SJSA1 (cell line): ENCODE results near the gene SPATS2L. TPM values are rescaled to one million over a fixed set of nuclear protein-coding genes. Genes with fewer than 3 reads are reported as not detected.

ENCODE experiments used
- DNase-seq, 2 experiments: peaks; one replicate each; pipeline ENCODE4 v3.0.0-alpha.2; 2015 to 2020; ENCODE audit warnings: low spot score in 2 of 2, low read depth in 1 of 2
- H3K27ac ChIP-seq: fragments of 250-450 bp; sonication (Bioruptor Pico); 2 replicates; pipeline ENCODE4 v1.5.1; 2020; ENCODE audit warnings: mild to moderate bottlenecking, moderate library complexity
- H3K27me3 ChIP-seq: fragments of 250-450 bp; sonication (Bioruptor Pico); replicated peaks from 2 replicates; pipeline ENCODE4 v1.5.1; 2020; ENCODE audit warnings: mild to moderate bottlenecking, moderate library complexity
- H3K36me3 ChIP-seq: fragments of 250-450 bp; sonication (Bioruptor Pico); 2 replicates; pipeline ENCODE4 v1.5.1; 2020; ENCODE audit warnings: mild to moderate bottlenecking
- H3K4me1 ChIP-seq: fragments of 250-450 bp; sonication (Bioruptor Pico); replicated peaks from 2 replicates; pipeline ENCODE4 v1.6.1; 2021; ENCODE audit warnings: mild to moderate bottlenecking
- H3K4me3 ChIP-seq: fragments of 250-450 bp; sonication (Bioruptor Pico); 2 replicates; pipeline ENCODE4 v1.5.1; 2020; ENCODE audit warnings: mild to moderate bottlenecking
- H3K9me3 ChIP-seq: fragments of 250-450 bp; sonication (Bioruptor Pico); replicated peaks from 2 replicates; pipeline ENCODE4 v1.5.1; 2020; ENCODE audit warnings: mild to moderate bottlenecking
- total RNA-seq: library from RNA; depleted of rRNA; stranded (reverse); fragments of >200 nt; shearing (Covaris generic); gene quantifications from 2 replicates; pipeline ENCODE4 v1.2.3, GENCODE V29; 2014

Gene SPATS2L
- total RNA-seq, 1 experiment from 2014 or later: 149 TPM

DNA sequence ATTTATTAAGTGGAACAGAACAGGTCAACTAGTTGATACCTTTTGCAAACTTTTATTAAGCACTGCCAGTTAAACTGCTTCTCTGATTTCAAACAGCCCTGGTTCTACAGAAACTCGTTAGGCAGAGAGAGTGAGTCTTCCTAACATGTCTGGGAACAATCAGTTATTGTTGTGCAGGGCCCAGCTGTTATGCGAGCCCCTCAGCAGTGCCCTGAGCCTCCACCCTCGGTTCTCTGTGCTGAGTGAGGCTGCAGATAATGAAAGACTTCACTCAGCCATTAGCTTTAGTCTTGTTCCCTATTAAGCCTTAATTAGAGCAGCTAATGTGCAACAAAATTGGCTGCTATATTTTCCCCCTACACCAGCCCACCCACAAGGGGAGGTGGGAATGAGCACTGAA is 163.7 kb downstream of the SPATS2L start:
- peaks cover 86% of the 10 kb centered on the region for H3K36me3 ChIP-seq
- H3K27ac ChIP-seq: no peak overlapping the region
- H3K4me1 ChIP-seq: no peaks in the 10 kb centered on the region

GRCh38 chr2:200471324-200471848 is 164.9 kb downstream of the SPATS2L start:
- H3K27me3 ChIP-seq: no peaks in the 10 kb centered on the region
- no peak for DNase-seq
- no peak overlapping the region for H3K4me3 ChIP-seq
- no peak overlapping the region for H3K27ac ChIP-seq
- H3K4me1 ChIP-seq: no peaks in the 10 kb centered on the region
- peaks cover 89% of the 10 kb centered on the region for H3K36me3 ChIP-seq
- H3K9me3 ChIP-seq: no peaks in the 10 kb centered on the region

More for the DNA sequence above, 163.7 kb downstream of the SPATS2L start:
- DNase-seq: no peak
- Histone ChIP-seq H3K9me3 (no peaks in the 10 kb centered on the region), H3K4me3 (no peak overlapping the region), H3K27me3 (no peaks in the 10 kb centered on the region)

DNA sequence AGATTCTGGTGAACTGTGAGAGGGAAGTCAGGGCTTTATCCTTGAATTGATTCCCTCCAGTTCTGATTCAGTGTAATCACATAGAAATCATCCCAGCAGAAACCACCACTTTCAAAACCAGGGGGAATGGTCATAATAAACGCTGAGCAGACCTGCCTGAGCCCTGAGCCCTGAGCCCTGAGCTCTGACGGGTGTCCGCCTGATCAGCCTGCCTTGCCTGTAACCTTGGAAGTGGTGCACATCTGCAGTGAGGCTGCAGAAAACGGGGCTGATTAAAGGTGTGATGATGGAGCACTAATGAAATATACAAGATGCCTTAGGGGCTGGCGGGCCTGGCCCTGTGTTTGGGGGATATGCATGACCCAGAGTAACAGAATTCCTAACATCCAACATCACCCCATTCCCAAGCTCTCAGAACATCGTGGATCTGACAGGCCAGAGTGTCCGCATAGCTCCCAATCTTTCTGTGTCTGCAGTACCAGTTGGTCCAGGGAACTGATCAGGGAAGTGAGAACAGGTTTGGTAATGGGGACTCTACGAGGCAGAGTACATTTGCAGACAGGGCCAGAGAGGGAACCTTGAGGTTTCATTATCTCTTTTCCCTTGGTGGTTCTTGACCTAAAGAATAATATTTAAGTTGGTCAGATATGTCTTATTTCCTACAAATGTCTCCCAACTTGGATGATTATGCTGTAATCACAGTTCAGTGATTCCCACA is 165.6 kb downstream of the SPATS2L start:
- Histone ChIP-seq H3K4me3 (no peak overlapping the region), H3K36me3 (peaks cover 89% of the 10 kb centered on the region), H3K4me1 (no peaks in the 10 kb centered on the region), H3K9me3 (no peaks in the 10 kb centered on the region), H3K27me3 (no peaks in the 10 kb centered on the region), H3K27ac (no peak overlapping the region)
- no peak for DNase-seq

GRCh38 chr2:200472853-200473464 is 166.5 kb downstream of the SPATS2L start:
- peaks cover 87% of the 10 kb centered on the region for H3K36me3 ChIP-seq
- H3K27ac ChIP-seq: no peak overlapping the region
- H3K27me3 ChIP-seq: no peaks in the 10 kb centered on the region
- no peak for DNase-seq
- H3K4me3 ChIP-seq: no peak overlapping the region
- H3K4me1 ChIP-seq: no peaks in the 10 kb centered on the region
- H3K9me3 ChIP-seq: no peaks in the 10 kb centered on the region

- Histone ChIP-seq H3K4me3 (no peak overlapping the region), H3K36me3 (peaks cover 71% of the 10 kb centered on the region), H3K4me1 (peaks cover 9% of the 10 kb centered on the region), H3K27me3 (no peaks in the 10 kb centered on the region), H3K27ac (no peak overlapping the region), H3K9me3 (no peaks in the 10 kb centered on the region)
- no peak for DNase-seq
Observed at GRCh38 chr2:200475795-200476194, 169.3 kb downstream of the SPATS2L start.

- Histone ChIP-seq H3K4me1 (peaks cover 14% of the 10 kb centered on the region), H3K4me3 (no peak overlapping the region), H3K36me3 (peaks cover 64% of the 10 kb centered on the region), H3K27me3 (no peaks in the 10 kb centered on the region), H3K27ac (no peak overlapping the region), H3K9me3 (no peaks in the 10 kb centered on the region)
- no peak for DNase-seq
Observed at GRCh38 chr2:200476836-200477235, 170.3 kb downstream of the SPATS2L start.

GRCh38 chr2:200477667-200478131 is 171.2 kb downstream of the SPATS2L start:
- H3K4me1 ChIP-seq: peaks cover 14% of the 10 kb centered on the region
- peaks cover 57% of the 10 kb centered on the region for H3K36me3 ChIP-seq
- H3K27me3 ChIP-seq: no peaks in the 10 kb centered on the region
- no peak for DNase-seq
- H3K27ac ChIP-seq: no peak overlapping the region
- H3K4me3 ChIP-seq: no peak overlapping the region
- H3K9me3 ChIP-seq: no peaks in the 10 kb centered on the region

GRCh38 chr2:200479692-200480265 is 173.3 kb downstream of the SPATS2L start:
- Histone ChIP-seq H3K27me3 (no peaks in the 10 kb centered on the region), H3K36me3 (peaks cover 49% of the 10 kb centered on the region), H3K9me3 (no peaks in the 10 kb centered on the region), H3K4me1 (peaks cover 14% of the 10 kb centered on the region), H3K4me3 (no peak overlapping the region), H3K27ac (no peak overlapping the region)
- DNase-seq: no peak

GRCh38 chr2:200482194-200482593 is 175.7 kb downstream of the SPATS2L start:
- DNase-seq: no peak
- H3K9me3 ChIP-seq: no peaks in the 10 kb centered on the region
- no peaks in the 10 kb centered on the region for H3K27me3 ChIP-seq
- H3K4me3 ChIP-seq: no peak overlapping the region
- peaks cover 14% of the 10 kb centered on the region for H3K4me1 ChIP-seq
- no peak overlapping the region for H3K27ac ChIP-seq
- peaks cover 25% of the 10 kb centered on the region for H3K36me3 ChIP-seq

DNA sequence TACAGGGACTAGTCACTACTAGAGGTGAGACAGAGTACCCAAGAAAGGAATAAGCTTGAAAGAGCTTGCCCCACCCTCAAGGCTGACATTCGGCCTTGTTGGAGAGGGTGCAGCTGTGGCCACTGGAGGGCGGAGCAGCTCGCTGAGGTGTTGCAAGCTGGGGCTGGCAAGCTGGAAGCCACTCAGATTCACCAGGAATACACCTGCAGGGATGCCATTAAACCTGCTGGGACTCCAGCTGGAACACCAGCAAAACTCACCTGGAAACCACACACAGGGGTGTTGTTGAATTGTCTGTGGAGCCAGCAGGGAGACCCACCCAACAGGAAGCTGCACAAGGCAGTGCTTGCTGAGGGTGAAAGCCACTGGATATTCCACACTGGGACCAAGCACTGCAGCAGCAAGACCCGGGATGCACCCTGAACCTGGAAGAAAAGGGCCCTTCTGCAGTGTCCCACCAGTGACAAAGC is 177.3 kb downstream of the SPATS2L start:
- peaks cover 11% of the 10 kb centered on the region for H3K36me3 ChIP-seq
- H3K27me3 ChIP-seq: no peaks in the 10 kb centered on the region
- H3K9me3 ChIP-seq: no peaks in the 10 kb centered on the region
- H3K4me3 ChIP-seq: no peak overlapping the region
- no peak overlapping the region for H3K27ac ChIP-seq
- peaks cover 14% of the 10 kb centered on the region for H3K4me1 ChIP-seq
- DNase-seq: no peak

GRCh38 chr2:200484934-200485333 is 178.4 kb downstream of the SPATS2L start:
- Histone ChIP-seq H3K36me3 (peaks cover 8% of the 10 kb centered on the region), H3K9me3 (no peaks in the 10 kb centered on the region), H3K4me3 (no peak overlapping the region), H3K4me1 (peaks cover 4% of the 10 kb centered on the region), H3K27ac (no peak overlapping the region), H3K27me3 (no peaks in the 10 kb centered on the region)
- DNase-seq: no peak

- Histone ChIP-seq H3K4me1 (no peaks in the 10 kb centered on the region), H3K27ac (no peak overlapping the region)
- DNase-seq: no peak
Observed at GRCh38 chr2:200486529-200486928, 180.0 kb downstream of the SPATS2L start.

GRCh38 chr2:200488169-200488568 is 181.7 kb downstream of the SPATS2L start:
- Histone ChIP-seq H3K36me3 (peaks cover 13% of the 10 kb centered on the region), H3K27me3 (no peaks in the 10 kb centered on the region), H3K27ac (no peak overlapping the region), H3K4me3 (no peak overlapping the region), H3K4me1 (no peaks in the 10 kb centered on the region), H3K9me3 (no peaks in the 10 kb centered on the region)
- DNase-seq: no peak

More at GRCh38 chr2:200486529-200486928, 180.0 kb downstream of the SPATS2L start:
- Histone ChIP-seq H3K9me3 (no peaks in the 10 kb centered on the region), H3K4me3 (no peak overlapping the region), H3K27me3 (no peaks in the 10 kb centered on the region), H3K36me3 (peaks cover 12% of the 10 kb centered on the region)

DNA sequence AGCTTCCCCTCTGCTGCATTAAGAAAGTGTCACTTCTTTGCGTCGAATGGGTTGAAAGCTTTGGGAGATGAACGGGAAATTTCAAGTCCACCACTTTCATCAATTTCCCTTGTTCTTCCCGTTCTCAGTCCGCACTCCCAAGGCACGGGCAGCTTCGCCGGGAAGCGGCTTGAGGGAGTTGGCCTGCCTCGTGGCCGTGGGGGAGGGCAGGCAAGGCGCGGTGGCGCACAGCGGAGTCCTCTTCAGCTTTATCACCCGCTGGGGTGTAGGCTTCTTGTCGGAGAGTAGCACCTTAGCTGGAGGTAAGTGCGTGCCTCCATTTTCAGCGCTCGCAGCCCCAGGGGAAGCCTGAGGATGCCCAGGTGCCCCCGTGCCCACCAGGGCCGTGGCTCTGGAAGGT is 183.5 kb downstream of the SPATS2L start:
- no peak overlapping the region for H3K27ac ChIP-seq
- DNase-seq: no peak
- H3K9me3 ChIP-seq: no peaks in the 10 kb centered on the region
- no peaks in the 10 kb centered on the region for H3K27me3 ChIP-seq
- no peak overlapping the region for H3K4me3 ChIP-seq
- no peaks in the 10 kb centered on the region for H3K4me1 ChIP-seq
- peaks cover 13% of the 10 kb centered on the region for H3K36me3 ChIP-seq
